HCT116 (cell line): ENCODE results near the gene JAG1. TPM values are rescaled to one million over a fixed set of nuclear protein-coding genes. Genes with fewer than 3 reads are reported as not detected.

Source experiments
- ATAC-seq: fragments of 200-7000 bp; cut with Tn5 transposase; 2 replicates; pipeline ENCODE4 v1.9.1; 2020; ENCODE audit warnings: mild to moderate bottlenecking, moderate library complexity
- BruUV-seq: library from RNA; stranded (reverse); fragments of 400-500 nt; replicated peaks from 2 replicates; lab custom pipeline; 2021; lab: Mats Ljungman, UMichigan
- CTCF ChIA-PET: fragments of 300-600 bp; sonication (Branson Sonifier 250); formaldehyde crosslinking; loops from one replicate; lab custom pipeline; 2021; ENCODE audit warnings: antibody characterized with exemption; lab: Charles Lee
- POLR2A ChIA-PET: fragments of 300-600, 350-600 bp; sonication (Branson Sonifier 250); formaldehyde crosslinking; loops from one replicate; lab custom pipeline; 2021; ENCODE audit warnings: antibody characterized with exemption; lab: Charles Lee
- RAD21 ChIA-PET, 2 experiments: fragments of 300-600 bp; sonication (Branson Sonifier 250); formaldehyde crosslinking; loops; one replicate each; lab custom pipeline; 2023; ENCODE audit warnings: low total read pairs in 2 of 2; ENCODE audit not compliant: uncharacterized antibody in 2 of 2, unreplicated experiment in 2 of 2, low non-redundant PET in 1 of 2; lab: Charles Lee
- DNase-seq: peaks from one replicate; pipeline ENCODE4 v3.0.0-alpha.2; 2010; ENCODE audit warnings: low read depth, low spot score
- H2AFZ ChIP-seq: fragments of 200-600 bp; shearing (Covaris generic), sonication (generic); 2 replicates; pipeline ENCODE4 v1.6.1; 2017; ENCODE audit warnings: low read depth, mixed run types, mixed read lengths, antibody characterized with exemption, low read length; ENCODE audit not compliant: poor library complexity, severe bottlenecking
- H3K27ac ChIP-seq: 2 replicates; pipeline ENCODE4 v1.5.1; 2012; ENCODE audit warnings: low read depth, low read length
- H3K27me3 ChIP-seq: fragments of 200-600 bp; sonication (generic); 2 replicates; pipeline ENCODE4 v1.6.1; 2016; ENCODE audit warnings: mixed run types, low read length, mixed read lengths; ENCODE audit not compliant: insufficient read depth
- H3K36me3 ChIP-seq, 2 experiments: fragments of 200-500 bp in 1 of 2; fragments of 200-600 bp in 1 of 2; sonication (Bioruptor generic) in 1 of 2; sonication (generic) in 1 of 2; 2 replicates each; pipeline versions ENCODE4 v1.5.1 to v1.6.1; 2014 to 2016; ENCODE audit warnings: low read length in 2 of 2, inconsistent platforms in 1 of 2, mixed read lengths in 1 of 2, mixed run types in 1 of 2; ENCODE audit not compliant: insufficient read depth in 2 of 2, control insufficient read depth in 1 of 2
- H3K4me1 ChIP-seq, 2 experiments: fragments of 200-600 bp in 1 of 2; sonication (generic) in 1 of 2; 2 replicates each; pipeline versions ENCODE4 v1.5.1 to v1.6.1; 2012 to 2017; ENCODE audit warnings: low read length in 2 of 2, inconsistent platforms in 1 of 2, mild to moderate bottlenecking in 1 of 2, mixed read lengths in 1 of 2, mixed run types in 1 of 2, moderate library complexity in 1 of 2; ENCODE audit not compliant: insufficient read depth in 2 of 2, control insufficient read depth in 1 of 2
- H3K4me2 ChIP-seq: fragments of 200-600 bp; sonication (generic); 2 replicates; pipeline ENCODE4 v1.6.1; 2017; ENCODE audit warnings: mixed run types, low read length, mixed read lengths
- H3K4me3 ChIP-seq, 2 experiments: fragments of 200-600 bp in 1 of 2; sonication (generic) in 1 of 2; replicated peaks in 1 of 2; 2 replicates each; pipeline ENCODE4 v1.5.1; 2011 to 2016; ENCODE audit warnings: low read length in 2 of 2, control low read depth in 1 of 2, low read depth in 1 of 2, mild to moderate bottlenecking in 1 of 2, mixed read lengths in 1 of 2, mixed run types in 1 of 2
- H3K79me2 ChIP-seq: fragments of 200-600 bp; sonication (generic); 2 replicates; pipeline ENCODE4 v1.6.1; 2017; ENCODE audit warnings: mild to moderate bottlenecking, mixed run types, low read length, moderate library complexity, mixed read lengths; ENCODE audit not compliant: insufficient read depth
- H3K9ac ChIP-seq: fragments of 200-600 bp; sonication (generic); 2 replicates; pipeline ENCODE4 v1.6.1; 2016; ENCODE audit warnings: low read length, mixed read lengths
- H3K9me2 ChIP-seq: fragments of 200-600 bp; sonication (generic), shearing (Covaris generic); 2 replicates; pipeline ENCODE4 v1.6.1; 2017; ENCODE audit warnings: mixed run types, mild to moderate bottlenecking, moderate library complexity; ENCODE audit not compliant: insufficient read depth
- H3K9me3 ChIP-seq, 2 experiments: fragments of 200-500 bp in 1 of 2; fragments of 200-600 bp in 1 of 2; sonication (Bioruptor generic) in 1 of 2; sonication (generic) in 1 of 2; 2 replicates each; pipeline ENCODE4 v1.6.1; 2014 to 2017; ENCODE audit warnings: low read length in 2 of 2, mixed read lengths in 2 of 2, inconsistent platforms in 1 of 2, low read depth in 1 of 2, mild to moderate bottlenecking in 1 of 2, mixed run types in 1 of 2, moderate library complexity in 1 of 2; ENCODE audit not compliant: control insufficient read depth in 1 of 2, insufficient read depth in 1 of 2
- H4K20me1 ChIP-seq: fragments of 200-600 bp; sonication (generic), shearing (Covaris generic); 2 replicates; pipeline ENCODE4 v1.6.1; 2017; ENCODE audit warnings: mixed run types, mild to moderate bottlenecking, moderate library complexity; ENCODE audit not compliant: insufficient read depth
- CEBPB ChIP-seq: IDR thresholded peaks from 2 replicates; pipeline ENCODE4 v1.6.1; 2012; ENCODE audit warnings: low read depth
- EGR1 ChIP-seq: IDR thresholded peaks from 2 replicates; pipeline ENCODE4 v1.6.1; 2012; ENCODE audit warnings: low read depth
- EZH2phosphoT487 ChIP-seq: fragments of 200-600 bp; IDR thresholded peaks from 2 replicates; pipeline ENCODE4 v1.6.1; 2018; ENCODE audit warnings: antibody characterized with exemption, borderline replicate concordance
- POLR2A ChIP-seq: IDR thresholded peaks from 2 replicates; pipeline ENCODE4 v1.7.0; 2011; ENCODE audit warnings: borderline replicate concordance; ENCODE audit not compliant: insufficient read depth, insufficient read length; ENCODE audit errors: extremely low read depth
- RAD21 ChIP-seq: IDR thresholded peaks from 2 replicates; pipeline ENCODE4 v1.6.1; 2012; ENCODE audit warnings: low read depth, mild to moderate bottlenecking
- REST ChIP-seq: IDR thresholded peaks from 2 replicates; pipeline ENCODE4 v1.6.1; 2012; ENCODE audit warnings: low read depth
- SP1 ChIP-seq: IDR thresholded peaks from 2 replicates; pipeline ENCODE4 v1.6.1; 2012; ENCODE audit warnings: low read depth
- TCF7L2 ChIP-seq: IDR thresholded peaks from 2 replicates; pipeline ENCODE4 v1.7.0; 2011; ENCODE audit warnings: borderline replicate concordance, inconsistent platforms; ENCODE audit not compliant: insufficient read depth, insufficient read length; ENCODE audit errors: extremely low read depth
- YY1 ChIP-seq: IDR thresholded peaks from 2 replicates; pipeline ENCODE4 v1.6.1; 2011; ENCODE audit warnings: low read length, low read depth, moderate library complexity, mild to moderate bottlenecking; ENCODE audit not compliant: insufficient replicate concordance; ENCODE audit errors: extremely low read depth
- ZNF274 ChIP-seq: fragments of 200-500 bp; sonication (Bioruptor generic); IDR thresholded peaks from 2 replicates; pipeline ENCODE4 v1.6.1; 2014; ENCODE audit warnings: mild to moderate bottlenecking, low read depth, low read length, inconsistent platforms
- intact Hi-C: fragments of 100-400 bp; cut with micrococcal nuclease; formaldehyde crosslinking; loops from 2 replicates; pipeline ENCODE4 v1.10.0; 2022
- total RNA-seq: library from RNA; stranded (reverse); gene quantifications from one replicate; pipeline ENCODE4 v1.2.1, GENCODE V29; 2021; ENCODE audit not compliant: unreplicated experiment
- TF ChIP-seq, protein P1 (sequence below), 3 experiments: fragments of 200-600 bp in 1 of 3; sonication (generic) in 1 of 3; IDR thresholded peaks in 2 of 3; conservative IDR thresholded peaks in 1 of 3; 2 replicates each; pipeline ENCODE4 v1.5.1; 2012 to 2017; ENCODE audit warnings: low read depth in 2 of 3, low read length in 2 of 3, antibody characterized with exemption in 1 of 3, borderline replicate concordance in 1 of 3, control low read depth in 1 of 3, mild to moderate bottlenecking in 1 of 3, mixed read lengths in 1 of 3, mixed run types in 1 of 3, moderate library complexity in 1 of 3; ENCODE audit not compliant: insufficient read depth in 1 of 3
- TF ChIP-seq, protein P2 (sequence below): IDR thresholded peaks from 2 replicates; pipeline ENCODE4 v1.6.1; 2011; ENCODE audit warnings: mild to moderate bottlenecking, low read length, moderate library complexity; ENCODE audit not compliant: insufficient replicate concordance; ENCODE audit errors: extremely low read depth

JAG1 gene
- total RNA-seq, 1 experiment from 2014 or later, result 31.9 TPM

GRCh38 chr20:10629946-10630650, 43.7 kb downstream of the JAG1 start:
- ChIA-PET RAD21 (no interaction called here), CTCF (no interaction called here), POLR2A (no interaction called here)
- no peaks in the 10 kb centered on the region for H3K79me2 ChIP-seq
- H3K27ac ChIP-seq, result no peak overlapping the region
- no peak overlapping the region for H2AFZ ChIP-seq
- TF ChIP-seq YY1 (no peak), EZH2phosphoT487 (no peak), REST (no peak), POLR2A (no peak), CEBPB (no peak), SP1 (no peak), EGR1 (no peak), ZNF274 (no peak), TCF7L2 (no peak), RAD21 (no peak)
- TF ChIP-seq, protein P1, sequence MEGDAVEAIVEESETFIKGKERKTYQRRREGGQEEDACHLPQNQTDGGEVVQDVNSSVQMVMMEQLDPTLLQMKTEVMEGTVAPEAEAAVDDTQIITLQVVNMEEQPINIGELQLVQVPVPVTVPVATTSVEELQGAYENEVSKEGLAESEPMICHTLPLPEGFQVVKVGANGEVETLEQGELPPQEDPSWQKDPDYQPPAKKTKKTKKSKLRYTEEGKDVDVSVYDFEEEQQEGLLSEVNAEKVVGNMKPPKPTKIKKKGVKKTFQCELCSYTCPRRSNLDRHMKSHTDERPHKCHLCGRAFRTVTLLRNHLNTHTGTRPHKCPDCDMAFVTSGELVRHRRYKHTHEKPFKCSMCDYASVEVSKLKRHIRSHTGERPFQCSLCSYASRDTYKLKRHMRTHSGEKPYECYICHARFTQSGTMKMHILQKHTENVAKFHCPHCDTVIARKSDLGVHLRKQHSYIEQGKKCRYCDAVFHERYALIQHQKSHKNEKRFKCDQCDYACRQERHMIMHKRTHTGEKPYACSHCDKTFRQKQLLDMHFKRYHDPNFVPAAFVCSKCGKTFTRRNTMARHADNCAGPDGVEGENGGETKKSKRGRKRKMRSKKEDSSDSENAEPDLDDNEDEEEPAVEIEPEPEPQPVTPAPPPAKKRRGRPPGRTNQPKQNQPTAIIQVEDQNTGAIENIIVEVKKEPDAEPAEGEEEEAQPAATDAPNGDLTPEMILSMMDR (IDR thresholded peaks at IDR 0.05 in 2 of 3, conservative IDR thresholded peaks at IDR 0.05 in 1 of 3; ENCODE audit: borderline replicate concordance in 1 of 3, insufficient read depth in 1 of 3, low read depth in 2 of 3, low read length in 2 of 3), result no peak
- TF ChIP-seq, protein P2, sequence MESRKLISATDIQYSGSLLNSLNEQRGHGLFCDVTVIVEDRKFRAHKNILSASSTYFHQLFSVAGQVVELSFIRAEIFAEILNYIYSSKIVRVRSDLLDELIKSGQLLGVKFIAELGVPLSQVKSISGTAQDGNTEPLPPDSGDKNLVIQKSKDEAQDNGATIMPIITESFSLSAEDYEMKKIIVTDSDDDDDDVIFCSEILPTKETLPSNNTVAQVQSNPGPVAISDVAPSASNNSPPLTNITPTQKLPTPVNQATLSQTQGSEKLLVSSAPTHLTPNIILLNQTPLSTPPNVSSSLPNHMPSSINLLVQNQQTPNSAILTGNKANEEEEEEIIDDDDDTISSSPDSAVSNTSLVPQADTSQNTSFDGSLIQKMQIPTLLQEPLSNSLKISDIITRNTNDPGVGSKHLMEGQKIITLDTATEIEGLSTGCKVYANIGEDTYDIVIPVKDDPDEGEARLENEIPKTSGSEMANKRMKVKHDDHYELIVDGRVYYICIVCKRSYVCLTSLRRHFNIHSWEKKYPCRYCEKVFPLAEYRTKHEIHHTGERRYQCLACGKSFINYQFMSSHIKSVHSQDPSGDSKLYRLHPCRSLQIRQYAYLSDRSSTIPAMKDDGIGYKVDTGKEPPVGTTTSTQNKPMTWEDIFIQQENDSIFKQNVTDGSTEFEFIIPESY, result no peak
- H4K20me1 ChIP-seq, result no peaks in the 10 kb centered on the region
- no peak overlapping the region for H3K4me2 ChIP-seq
- no peaks in the 10 kb centered on the region for H3K4me1 ChIP-seq
- ATAC-seq, result no peak
- H3K27me3 ChIP-seq, result no peaks in the 10 kb centered on the region
- H3K36me3 ChIP-seq, result no peaks in the 10 kb centered on the region
- intact Hi-C loops, result no loop called here
- H3K9me3 ChIP-seq, result no peaks in the 10 kb centered on the region
- H3K9ac ChIP-seq, result no peak overlapping the region
- no TSS peak for BruUV-seq
- no peak for DNase-seq
- no peaks in the 10 kb centered on the region for H3K9me2 ChIP-seq
- no peak overlapping the region for H3K4me3 ChIP-seq
